ENCODE results near the gene IRAK2. TPM values are rescaled to one million over a fixed set of nuclear protein-coding genes. Genes with fewer than 3 reads are reported as not detected.

IRAK2 gene
- total RNA-seq, 1 donor from 2014 or later, result 10.6 TPM

DNA sequence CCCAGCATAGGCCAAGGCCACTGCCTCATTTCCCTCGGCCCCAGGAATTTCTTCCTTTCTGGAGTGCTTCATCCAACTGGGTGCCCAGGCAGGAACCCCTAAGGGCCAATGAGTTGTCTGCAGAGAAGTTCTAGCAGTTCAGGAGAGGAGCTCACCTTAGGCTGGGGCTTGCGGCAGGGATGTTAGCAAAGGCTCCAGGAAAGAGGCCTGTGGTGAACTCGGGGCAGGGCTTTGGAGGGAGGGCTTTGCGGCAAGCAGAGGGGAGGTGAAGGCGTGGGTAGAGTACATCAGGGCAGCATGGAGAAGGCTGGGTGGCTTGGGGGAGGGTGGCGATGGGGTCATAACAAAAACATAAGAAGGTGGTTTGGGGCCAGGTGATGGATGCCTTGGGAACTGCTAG lies 126.9 kb downstream of the IRAK2 start:
- intact Hi-C loops (cut with DNase I), result no loop called here
- no peak for DNase-seq (ENCODE audit: extremely low spot score in 2 of 2)
- H3K9me3 ChIP-seq, result no peaks in the 10 kb centered on the region
- H3K36me3 ChIP-seq, result peaks cover 0 to 24% of the 10 kb centered on the region in 2 donors
- H3K27me3 ChIP-seq, result no peaks in the 10 kb centered on the region
- H3K4me3 ChIP-seq, result no peak overlapping the region
- TF ChIP-seq POLR2A (IDR thresholded peaks at IDR 0.05) (no peak), POLR2AphosphoS5 (IDR thresholded peaks at IDR 0.05; ENCODE audit: insufficient read depth in 1 of 2, low read depth in 1 of 2) (no peak)
- TF ChIP-seq, protein P1, sequence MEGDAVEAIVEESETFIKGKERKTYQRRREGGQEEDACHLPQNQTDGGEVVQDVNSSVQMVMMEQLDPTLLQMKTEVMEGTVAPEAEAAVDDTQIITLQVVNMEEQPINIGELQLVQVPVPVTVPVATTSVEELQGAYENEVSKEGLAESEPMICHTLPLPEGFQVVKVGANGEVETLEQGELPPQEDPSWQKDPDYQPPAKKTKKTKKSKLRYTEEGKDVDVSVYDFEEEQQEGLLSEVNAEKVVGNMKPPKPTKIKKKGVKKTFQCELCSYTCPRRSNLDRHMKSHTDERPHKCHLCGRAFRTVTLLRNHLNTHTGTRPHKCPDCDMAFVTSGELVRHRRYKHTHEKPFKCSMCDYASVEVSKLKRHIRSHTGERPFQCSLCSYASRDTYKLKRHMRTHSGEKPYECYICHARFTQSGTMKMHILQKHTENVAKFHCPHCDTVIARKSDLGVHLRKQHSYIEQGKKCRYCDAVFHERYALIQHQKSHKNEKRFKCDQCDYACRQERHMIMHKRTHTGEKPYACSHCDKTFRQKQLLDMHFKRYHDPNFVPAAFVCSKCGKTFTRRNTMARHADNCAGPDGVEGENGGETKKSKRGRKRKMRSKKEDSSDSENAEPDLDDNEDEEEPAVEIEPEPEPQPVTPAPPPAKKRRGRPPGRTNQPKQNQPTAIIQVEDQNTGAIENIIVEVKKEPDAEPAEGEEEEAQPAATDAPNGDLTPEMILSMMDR (IDR thresholded peaks at IDR 0.05), result no peak
- no peaks in the 10 kb centered on the region for H3K4me1 ChIP-seq
- no peak overlapping the region for H3K27ac ChIP-seq

DNA sequence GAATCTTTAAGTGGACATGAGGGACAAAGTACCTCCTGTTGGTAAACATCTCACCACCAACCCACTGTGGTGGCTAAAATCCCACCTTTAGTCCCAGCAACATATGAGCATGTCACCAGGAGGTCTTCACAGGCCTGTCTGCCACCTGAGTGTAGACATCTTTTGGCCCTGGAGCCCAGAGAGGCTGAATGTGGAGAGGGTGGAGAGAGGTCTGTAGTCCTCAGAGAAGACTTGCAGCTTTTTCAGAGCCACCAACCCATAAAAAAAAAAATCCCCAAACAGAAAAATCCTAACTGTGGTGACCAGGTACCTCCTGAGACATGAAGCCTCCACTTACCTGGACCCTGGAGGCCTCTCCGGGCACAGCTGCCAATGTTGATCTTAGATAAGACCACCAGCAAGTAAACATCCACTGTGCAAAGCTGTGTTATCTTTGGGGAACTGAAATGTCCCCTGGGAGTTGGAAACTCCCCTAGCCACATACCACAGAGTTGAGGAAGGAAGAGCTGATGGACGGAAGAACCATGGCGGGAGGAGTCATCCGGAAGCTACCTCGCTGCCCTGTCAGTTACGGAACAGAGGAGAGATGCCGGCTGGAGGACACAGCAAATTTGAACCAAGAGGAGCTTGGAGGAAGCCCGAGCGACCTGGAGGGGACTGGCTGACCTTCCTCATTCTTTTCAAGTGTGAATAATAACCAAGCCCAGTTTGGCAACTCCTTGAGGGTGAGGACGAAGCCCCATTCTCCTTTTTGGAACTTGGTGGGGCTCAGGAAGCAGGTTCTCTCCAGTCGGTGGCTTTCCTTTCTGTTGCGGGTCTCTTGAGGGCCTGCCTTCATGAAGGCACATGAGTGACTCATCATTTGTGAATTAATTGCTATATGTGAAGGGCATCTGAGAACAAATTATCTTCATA lies 128.0 kb downstream of the IRAK2 start, which contains the start of gene GHRL:
TSS of gene GHRL (minus strand) at position 443 of the 915 bp plus-strand sequence. CDS start 2,767 bp downstream, outside the sequence.
- TF ChIP-seq POLR2A (IDR thresholded peaks at IDR 0.05) (no peak), POLR2AphosphoS5 (IDR thresholded peaks at IDR 0.05; ENCODE audit: insufficient read depth in 1 of 2, low read depth in 1 of 2) (no peak)
- TF ChIP-seq, protein P1 (IDR thresholded peaks at IDR 0.05), result no peak
- no peak for DNase-seq (ENCODE audit: extremely low spot score in 2 of 2)
- intact Hi-C loops (cut with DNase I), result no loop called here
- no peaks in the 10 kb centered on the region for H3K9me3 ChIP-seq
- no peaks in the 10 kb centered on the region for H3K27me3 ChIP-seq
- H3K27ac ChIP-seq, result no peak within 1 kb of the TSS
- no peaks in the 10 kb centered on the region for H3K4me1 ChIP-seq
- peaks cover 0 to 19% of the 10 kb centered on the region in 2 donors for H3K36me3 ChIP-seq
- no peak within 1 kb of the TSS for H3K4me3 ChIP-seq

Small RNA genes within 50 kb of the gene (small RNA-seq; reads per million reads assigned to genes)
- not detected for gene RF02126

Other genes starting within 250 kb of the IRAK2 start
- 66.3 TPM for gene IL17RC, start 247.8 kb upstream of the IRAK2 start, total RNA-seq
- gene CRELD1, start 231.1 kb upstream of the IRAK2 start, total RNA-seq, result 27.0 TPM
- gene PRRT3, start 212.5 kb upstream of the IRAK2 start, total RNA-seq, result 1.7 TPM
- gene EMC3, start 178.1 kb upstream of the IRAK2 start, total RNA-seq, result 36.6 TPM
- 4.4 TPM for gene FANCD2, start 138.5 kb upstream of the IRAK2 start, total RNA-seq
- gene FANCD2OS, start 56.7 kb upstream of the IRAK2 start, total RNA-seq, result not detected
- gene BRK1, start 49.2 kb upstream of the IRAK2 start, total RNA-seq, result 94.5 TPM
- gene VHL, start 23.1 kb upstream of the IRAK2 start, total RNA-seq, result 48.4 TPM
- 34.4 TPM for gene TATDN2, start 83.5 kb downstream of the IRAK2 start, total RNA-seq
- gene GHRL, start 128.0 kb downstream of the IRAK2 start, total RNA-seq, result not detected
- gene SEC13, start 156.2 kb downstream of the IRAK2 start, total RNA-seq, result 66.5 TPM